Skeletal muscle tissue (tissue), 4 donors: ENCODE measurements around the gene CLDN4. TPM values are rescaled to one million over a fixed set of nuclear protein-coding genes. Genes with fewer than 3 reads are reported as not detected.

Experiments
- H3K27ac ChIP-seq: one replicate; pipeline ENCODE4 v1.7.0; 2013; ENCODE audit warnings: mild to moderate bottlenecking, low read depth, low read length, inconsistent platforms
- H3K27me3 ChIP-seq, 3 donors: one replicate each; pipeline ENCODE4 v1.7.0; 2013; ENCODE audit warnings: low read length in 3 of 3; ENCODE audit not compliant: control insufficient read depth in 3 of 3, insufficient read depth in 3 of 3
- H3K36me3 ChIP-seq, 3 donors: one replicate each; pipeline ENCODE4 v1.7.0; 2013; ENCODE audit warnings: low read length in 3 of 3; ENCODE audit not compliant: control insufficient read depth in 3 of 3, insufficient read depth in 3 of 3
- H3K4me1 ChIP-seq, 3 donors: one replicate each; pipeline ENCODE4 v1.7.0; 2013; ENCODE audit warnings: low read length in 3 of 3, mild to moderate bottlenecking in 3 of 3; ENCODE audit not compliant: control insufficient read depth in 3 of 3, insufficient read depth in 3 of 3
- H3K4me3 ChIP-seq, 3 donors: one replicate each; pipeline ENCODE4 v1.7.0; 2013; ENCODE audit warnings: low read length in 3 of 3
- H3K9ac ChIP-seq, 3 donors: one replicate each; pipeline ENCODE4 v1.7.0; 2013; ENCODE audit warnings: low read length in 3 of 3, mild to moderate bottlenecking in 3 of 3, moderate library complexity in 2 of 3, low read depth in 1 of 3
- H3K9me3 ChIP-seq, 3 donors: one replicate each; pipeline ENCODE4 v1.7.0; 2013; ENCODE audit warnings: low read length in 3 of 3; ENCODE audit not compliant: control insufficient read depth in 3 of 3
- total RNA-seq: library from RNA; depleted of rRNA; stranded (reverse); fragments of >200 nt; gene quantifications from one replicate; pipeline ENCODE4 v1.2.3, GENCODE V29; 2014
- donor health status: Osteomylitis.

CLDN4 gene
- total RNA-seq, 1 donor from 2014 or later = not detected

DNA sequence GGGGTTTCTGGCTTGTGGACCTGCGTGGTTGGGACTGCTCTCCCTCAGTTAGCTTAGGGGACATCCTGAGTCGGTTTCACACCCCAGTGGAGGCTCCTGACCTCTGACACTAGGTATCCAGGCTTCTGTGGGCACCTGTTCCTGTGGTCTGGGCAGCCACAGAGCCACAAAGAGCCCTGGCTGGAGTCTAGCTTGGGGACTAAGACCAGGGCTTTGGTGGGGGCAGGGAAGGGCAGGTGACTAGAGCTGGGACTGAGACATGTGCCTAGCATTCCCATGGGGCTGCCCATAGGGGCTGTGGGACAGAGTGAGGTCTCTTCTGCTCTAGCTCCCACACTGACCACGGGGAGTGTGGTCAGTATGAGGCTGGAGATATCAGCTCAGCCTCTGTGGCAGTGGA is 26.1 kb downstream of the CLDN4 start:
- H3K9me3 ChIP-seq = no peaks in the 10 kb centered on the region
- peaks cover 5 to 7% (median 6%) of the 10 kb centered on the region in 3 donors for H3K27me3 ChIP-seq
- no peaks in the 10 kb centered on the region for H3K36me3 ChIP-seq
- no peak overlapping the region for H3K9ac ChIP-seq
- H3K27ac ChIP-seq = no peak overlapping the region
- H3K4me3 ChIP-seq = no peak overlapping the region
- H3K4me1 ChIP-seq = peaks cover 0 to 6% (median 4%) of the 10 kb centered on the region in 3 donors

DNA sequence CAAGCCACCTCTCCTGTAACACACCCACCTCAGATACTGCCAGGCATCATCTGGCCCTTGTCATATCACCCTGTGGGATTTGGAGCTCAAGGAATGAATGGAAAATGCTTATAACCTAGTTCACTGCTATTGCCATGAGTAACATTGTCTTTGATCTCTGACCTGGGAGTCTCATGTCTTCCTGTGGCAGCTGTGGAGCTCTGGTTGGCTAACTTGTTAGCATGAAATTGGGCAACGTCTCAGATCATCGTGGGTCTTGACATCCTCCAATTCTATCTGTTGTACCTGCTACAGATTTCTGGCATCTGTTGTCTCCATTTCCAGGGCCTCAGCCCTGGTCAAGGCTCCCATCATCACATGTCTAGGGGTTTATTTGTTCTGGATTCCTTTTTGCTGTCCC is 28.0 kb downstream of the CLDN4 start:
- Histone ChIP-seq H3K9me3 (no peaks in the 10 kb centered on the region), H3K27ac (no peak overlapping the region), H3K4me1 (peaks cover 0 to 6% (median 4%) of the 10 kb centered on the region in 3 donors), H3K27me3 (peaks cover 5 to 7% (median 6%) of the 10 kb centered on the region in 3 donors), H3K36me3 (no peaks in the 10 kb centered on the region), H3K4me3 (no peak overlapping the region), H3K9ac (no peak overlapping the region)

DNA sequence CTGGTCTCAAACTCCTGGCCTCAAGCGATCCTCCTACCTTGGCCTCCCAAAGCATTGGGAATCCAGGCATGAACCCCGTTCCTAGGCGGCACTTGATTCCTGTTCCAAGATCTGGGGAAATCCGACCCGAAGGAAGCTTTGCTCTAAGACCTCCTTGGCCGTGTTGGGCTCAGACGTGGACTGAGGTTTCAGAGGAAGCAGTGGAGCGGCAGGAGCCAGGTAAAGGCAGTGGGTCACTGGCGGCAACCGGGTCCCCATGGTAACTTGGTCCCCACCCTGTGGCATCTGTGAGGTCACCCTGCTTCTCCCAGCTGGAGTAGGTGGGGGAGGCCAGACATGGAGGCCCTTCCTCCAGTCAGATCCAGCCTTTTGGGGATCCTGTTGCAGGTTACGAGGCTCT is 30.1 kb downstream of the CLDN4 start, which contains the start of gene TMEM270:
Gene TMEM270 (plus strand): TSS at position 301 of the 400 bp plus-strand sequence. CDS start 36 bp downstream, at position 337.
- Histone ChIP-seq H3K4me3 (no peak within 1 kb of the TSS), H3K4me1 (peaks cover 0 to under 1% (median under 1%) of the 10 kb centered on the region in 3 donors), H3K36me3 (no peaks in the 10 kb centered on the region), H3K27ac (no peak within 1 kb of the TSS), H3K27me3 (peaks cover 0 to 2% (median 2%) of the 10 kb centered on the region in 3 donors), H3K9me3 (no peaks in the 10 kb centered on the region), H3K9ac (no peak within 1 kb of the TSS)

DNA sequence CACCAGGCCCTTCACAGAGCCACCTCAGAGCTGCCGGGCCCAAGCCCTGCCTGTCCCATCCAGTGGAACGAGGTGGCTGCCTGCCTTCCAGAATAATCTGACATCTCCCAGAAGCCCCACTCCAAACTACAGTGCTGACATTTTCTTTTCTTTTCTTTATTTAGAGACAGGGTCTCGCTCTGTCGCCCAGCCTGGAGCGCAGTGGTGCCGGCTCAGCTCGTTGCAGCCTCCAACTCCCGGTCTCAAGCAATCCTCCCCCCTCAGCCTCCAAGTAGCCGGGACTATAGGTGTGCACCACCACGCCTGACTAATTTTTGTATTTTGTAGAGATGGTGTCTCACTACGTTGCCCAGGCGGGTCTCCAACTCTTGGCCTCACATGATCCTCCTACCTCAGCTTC is 30.5 kb downstream of the CLDN4 start:
- H3K9me3 ChIP-seq = no peaks in the 10 kb centered on the region
- H3K4me1 ChIP-seq = no peaks in the 10 kb centered on the region
- no peak overlapping the region for H3K4me3 ChIP-seq
- H3K36me3 ChIP-seq = no peaks in the 10 kb centered on the region
- no peaks in the 10 kb centered on the region for H3K27me3 ChIP-seq
- no peak overlapping the region for H3K27ac ChIP-seq
- H3K9ac ChIP-seq = no peak overlapping the region

DNA sequence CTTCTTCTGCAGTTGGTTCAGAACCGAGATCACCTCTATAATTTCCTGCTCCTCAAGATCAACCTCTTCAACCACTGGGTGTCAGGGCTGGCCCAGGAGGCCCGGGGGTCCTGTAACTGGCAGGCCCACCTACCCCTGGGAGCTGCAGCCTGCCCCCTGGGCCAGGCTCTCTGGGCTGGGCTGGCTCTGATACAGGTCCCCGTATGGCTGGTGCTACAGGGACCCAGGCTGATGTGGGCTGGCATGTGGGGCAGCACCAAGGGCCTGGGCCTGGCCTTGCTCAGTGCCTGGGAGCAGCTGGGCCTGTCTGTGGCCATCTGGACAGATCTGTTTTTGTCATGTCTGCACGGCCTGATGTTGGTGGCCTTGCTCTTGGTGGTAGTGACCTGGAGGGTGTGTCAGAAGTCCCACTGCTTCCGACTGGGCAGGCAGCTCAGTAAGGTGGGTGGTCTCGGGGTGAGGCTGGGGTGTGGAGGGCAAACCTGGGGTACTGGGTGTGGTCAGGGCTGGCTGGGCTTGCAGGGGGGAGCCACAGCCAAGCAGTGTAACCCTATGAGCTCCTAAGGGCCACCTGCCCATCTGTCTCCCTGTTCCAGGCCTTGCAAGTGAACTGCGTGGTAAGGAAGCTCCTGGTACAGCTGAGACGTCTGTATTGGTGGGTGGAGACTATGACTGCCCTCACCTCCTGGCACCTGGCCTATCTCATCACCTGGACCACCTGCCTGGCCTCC is 34.4 kb downstream of the CLDN4 start:
- no peaks in the 10 kb centered on the region for H3K36me3 ChIP-seq
- H3K9me3 ChIP-seq = no peaks in the 10 kb centered on the region
- H3K9ac ChIP-seq = no peak overlapping the region
- H3K27ac ChIP-seq = no peak overlapping the region
- peaks cover 0 to 2% (median 1%) of the 10 kb centered on the region in 3 donors for H3K4me1 ChIP-seq
- H3K4me3 ChIP-seq = no peak overlapping the region
- H3K27me3 ChIP-seq = no peaks in the 10 kb centered on the region

DNA sequence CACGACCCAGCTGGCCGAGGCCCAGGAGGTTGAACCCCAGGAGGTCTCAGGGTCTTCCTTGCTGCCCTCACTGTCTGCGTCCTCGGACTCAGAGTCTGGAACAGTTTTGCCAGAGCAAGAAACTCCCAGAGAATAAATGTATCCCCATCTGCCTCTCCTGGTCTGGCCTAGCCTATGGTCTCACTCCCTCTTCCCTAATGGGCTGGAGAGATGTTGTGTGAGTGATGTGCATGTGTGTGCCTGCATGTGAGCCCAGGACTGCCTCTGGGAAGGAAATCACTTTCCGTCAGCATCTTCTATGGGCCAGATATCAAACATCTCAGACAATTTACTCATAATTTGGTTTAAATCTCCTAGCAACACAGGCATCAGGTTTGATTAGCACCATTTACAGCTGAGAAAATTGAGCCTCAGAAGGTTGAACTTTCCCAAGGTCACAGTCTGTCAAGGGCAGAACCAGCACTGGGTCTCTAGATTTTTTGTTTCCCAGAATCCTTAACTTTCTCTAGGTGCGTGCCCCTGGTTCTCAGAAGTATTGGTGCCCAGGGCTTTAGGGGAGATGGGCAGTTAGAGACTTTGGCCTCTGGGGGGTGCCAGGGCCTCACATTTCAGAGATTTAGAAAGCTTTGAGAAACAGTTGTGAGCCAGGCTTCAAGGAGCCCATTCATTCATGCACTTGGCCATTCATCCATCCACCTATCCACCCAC is 35.1 kb downstream of the CLDN4 start:
- Histone ChIP-seq H3K9me3 (no peaks in the 10 kb centered on the region), H3K9ac (no peak overlapping the region), H3K27ac (no peak overlapping the region), H3K27me3 (no peaks in the 10 kb centered on the region), H3K36me3 (no peaks in the 10 kb centered on the region), H3K4me1 (peaks cover 0 to 6% (median 6%) of the 10 kb centered on the region in 3 donors), H3K4me3 (no peak overlapping the region)

DNA sequence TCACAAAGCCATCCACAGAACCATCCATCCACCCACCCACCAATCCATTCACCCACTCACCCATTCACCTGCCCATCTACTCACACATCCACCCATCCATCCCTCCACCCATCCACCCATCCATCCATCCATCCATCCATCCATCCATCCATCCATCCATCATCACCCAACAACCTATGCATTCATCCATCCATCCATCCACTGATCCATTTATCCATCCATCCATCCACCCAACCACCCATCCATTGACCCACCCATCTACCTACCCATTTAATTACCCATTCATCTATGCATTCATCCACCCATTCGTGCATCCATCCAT is 35.6 kb downstream of the CLDN4 start:
- no peak overlapping the region for H3K4me3 ChIP-seq
- H3K4me1 ChIP-seq = peaks cover 3 to 11% (median 6%) of the 10 kb centered on the region in 3 donors
- H3K9me3 ChIP-seq = no peaks in the 10 kb centered on the region
- H3K36me3 ChIP-seq = no peaks in the 10 kb centered on the region
- no peak overlapping the region for H3K9ac ChIP-seq
- H3K27ac ChIP-seq = no peak overlapping the region
- no peaks in the 10 kb centered on the region for H3K27me3 ChIP-seq

DNA sequence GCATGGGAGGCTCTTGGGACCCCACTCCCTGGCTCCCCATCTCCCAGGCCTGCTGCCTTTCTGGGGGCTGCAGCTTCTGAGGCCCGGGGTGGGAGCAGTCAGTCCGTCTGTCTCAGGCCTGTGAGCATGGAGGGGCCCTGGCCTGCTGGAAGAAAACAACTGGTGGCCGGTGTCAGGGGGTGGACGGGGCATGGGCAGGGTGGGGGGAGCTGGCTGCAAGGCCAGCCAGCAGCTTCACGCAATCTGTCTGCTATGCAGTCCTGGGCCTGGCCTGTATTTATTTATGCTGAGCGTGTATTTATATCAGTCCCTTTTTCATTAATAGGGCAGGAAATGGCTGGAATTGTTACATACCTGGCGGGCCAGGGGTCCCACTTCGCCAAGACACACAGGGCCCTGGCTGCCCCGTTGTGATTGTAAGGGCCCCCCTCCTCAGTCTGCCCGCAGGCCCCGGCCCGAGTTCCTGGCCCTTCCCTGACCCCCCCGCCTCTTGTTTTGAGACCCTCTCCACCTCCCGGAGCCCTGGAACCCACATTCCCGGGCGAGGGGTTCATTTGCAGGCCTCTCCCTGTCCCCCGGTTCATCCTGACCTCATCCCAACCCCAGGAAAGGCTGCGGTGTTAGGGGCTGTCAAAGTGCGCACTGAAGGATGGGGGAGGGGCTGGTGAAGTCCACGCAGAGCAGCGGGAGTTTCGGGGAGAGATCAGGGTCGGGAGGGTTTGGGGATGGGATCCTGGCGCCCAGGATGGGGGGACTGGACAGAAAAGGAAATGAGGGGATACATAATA is 38.4 kb downstream of the CLDN4 start:
- H3K4me1 ChIP-seq = peaks cover 11 to 17% (median 14%) of the 10 kb centered on the region in 3 donors
- H3K27ac ChIP-seq = no peak overlapping the region
- no peaks in the 10 kb centered on the region for H3K9me3 ChIP-seq
- H3K4me3 ChIP-seq = no peak overlapping the region
- peaks cover 0 to 3% (median 0%) of the 10 kb centered on the region in 3 donors for H3K27me3 ChIP-seq
- no peak overlapping the region for H3K9ac ChIP-seq
- no peaks in the 10 kb centered on the region for H3K36me3 ChIP-seq

DNA sequence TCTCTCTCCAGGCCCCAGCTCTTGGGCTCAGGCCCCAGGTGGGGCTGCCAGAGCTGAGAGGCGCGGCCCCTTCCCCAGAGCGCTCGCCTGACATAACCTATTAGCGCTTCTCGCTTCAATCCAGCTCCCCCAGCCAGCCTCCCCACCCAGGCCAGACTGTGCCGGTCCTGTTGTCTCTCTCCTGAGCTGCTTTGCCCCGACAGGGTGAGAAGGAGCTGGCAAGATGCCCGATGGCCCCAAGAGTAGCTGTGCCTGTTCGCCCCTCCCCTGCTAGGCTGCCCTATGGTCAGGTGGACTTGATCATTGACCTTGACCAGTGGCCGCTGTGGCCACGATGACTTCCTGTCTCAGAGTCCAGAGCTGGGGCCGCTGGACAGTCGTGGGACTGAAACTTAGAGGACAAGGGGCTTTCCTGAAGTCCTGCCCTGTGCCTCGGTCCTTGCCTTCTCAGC is 39.3 kb downstream of the CLDN4 start:
- Histone ChIP-seq H3K4me1 (peaks cover 11 to 17% (median 14%) of the 10 kb centered on the region in 3 donors), H3K27me3 (peaks cover 0 to 3% (median 0%) of the 10 kb centered on the region in 3 donors), H3K27ac (no peak overlapping the region), H3K36me3 (no peaks in the 10 kb centered on the region), H3K4me3 (no peak overlapping the region), H3K9ac (no peak overlapping the region), H3K9me3 (no peaks in the 10 kb centered on the region)
